HepG2 (cell line): Measurements from ENCODE around the gene IL21R. TPM values are rescaled to one million over a fixed set of nuclear protein-coding genes. Genes with fewer than 3 reads are reported as not detected.

Experiments used
- ATAC-seq: fragments of 200-7000 bp; cut with Tn5 transposase; 3 replicates; pipeline ENCODE4 v1.9.1; 2020; ENCODE audit warnings: mild to moderate bottlenecking, moderate library complexity
- BruUV-seq: library from RNA; stranded (reverse); fragments of 400-500 nt; replicated peaks from 2 replicates; lab custom pipeline; 2021; lab: Mats Ljungman, UMichigan
- CTCF ChIA-PET: fragments of 300-600 bp; formaldehyde crosslinking; extraction: SDS; loops from one replicate; lab custom pipeline; 2021; ENCODE audit warnings: low total read pairs, inconsistent platforms, low intra/inter-chr PET ratio; lab: Yijun Ruan, JAX
- POLR2A ChIA-PET: fragments of 350-600 bp; sonication (Branson Sonifier 250); formaldehyde crosslinking; loops from one replicate; lab custom pipeline; 2020; ENCODE audit warnings: antibody characterized with exemption, inconsistent platforms; lab: Yijun Ruan, JAX
- DNase-seq: peaks from one replicate; pipeline ENCODE4 v3.0.0-alpha.2; 2015; ENCODE audit warnings: low spot score
- FAIRE-seq: peaks from 3 replicates; lab custom pipeline; 2011; peaks lifted over from hg19 to GRCh38; lab: Jason Lieb, UNC
- H2AFZ ChIP-seq: one replicate; pipeline ENCODE4 v1.6.1; 2011; ENCODE audit warnings: low read length, inconsistent platforms
- H3K27ac ChIP-seq: fragments of 300-600 bp; 3 replicates; pipeline ENCODE4 v1.8.0; 2011; ENCODE audit warnings: mixed run types, mild to moderate bottlenecking, mixed read lengths, low read length, inconsistent platforms; ENCODE audit not compliant: insufficient read depth; ENCODE audit errors: extremely low read length
- H3K27me3 ChIP-seq, 2 experiments: fragments of 200-600 bp in 1 of 2; 2 replicates in 1 of 2; 3 replicates in 1 of 2; pipeline versions ENCODE4 v1.6.0 to v1.8.0; 2011; ENCODE audit warnings: low read length in 2 of 2, mild to moderate bottlenecking in 2 of 2, moderate library complexity in 2 of 2, inconsistent platforms in 1 of 2; ENCODE audit not compliant: insufficient read depth in 2 of 2, control insufficient read depth in 1 of 2
- H3K36me3 ChIP-seq, 2 experiments: fragments of 200-600 bp in 1 of 2; replicated peaks in 1 of 2; 2 replicates in 1 of 2; 3 replicates in 1 of 2; pipeline versions ENCODE4 v1.5.1 to v1.8.0; 2011; ENCODE audit warnings: low read length in 2 of 2, inconsistent platforms in 1 of 2; ENCODE audit not compliant: insufficient read depth in 2 of 2, control insufficient read depth in 1 of 2
- H3K4me1 ChIP-seq: 2 replicates; pipeline ENCODE4 v1.5.1; 2012; ENCODE audit warnings: low read length, inconsistent platforms; ENCODE audit not compliant: insufficient read depth
- H3K4me2 ChIP-seq: 2 replicates; pipeline ENCODE4 v1.6.0; 2011; ENCODE audit warnings: low read depth, low read length, inconsistent platforms
- H3K4me3 ChIP-seq, 3 experiments: fragments of 200-600 bp in 1 of 3; sonication (generic), shearing (Covaris generic) in 1 of 3; replicated peaks in 1 of 3; 2 replicates each; pipeline ENCODE4 v1.5.1; 2011 to 2016; ENCODE audit warnings: low read length in 3 of 3, inconsistent platforms in 2 of 3, low read depth in 2 of 3, mild to moderate bottlenecking in 2 of 3, control low read depth in 1 of 3, mixed read lengths in 1 of 3; ENCODE audit not compliant: insufficient read depth in 1 of 3
- H3K79me2 ChIP-seq: one replicate; pipeline ENCODE4 v1.6.1; 2011; ENCODE audit warnings: low read length, inconsistent platforms; ENCODE audit not compliant: insufficient read depth
- H3K9ac ChIP-seq: 2 replicates; pipeline ENCODE4 v1.6.0; 2011; ENCODE audit warnings: mild to moderate bottlenecking, low read depth, low read length, inconsistent platforms; ENCODE audit not compliant: insufficient read depth
- H3K9me3 ChIP-seq: 2 replicates; pipeline ENCODE4 v1.5.1; 2012; ENCODE audit warnings: mild to moderate bottlenecking, low read length
- H4K20me1 ChIP-seq: 2 replicates; pipeline ENCODE4 v1.6.0; 2011; ENCODE audit warnings: inconsistent platforms, mild to moderate bottlenecking, low read length, moderate library complexity; ENCODE audit not compliant: insufficient read depth
- AGO1 ChIP-seq: fragments of 200-400 bp; formaldehyde crosslinking; IDR thresholded peaks from 2 replicates; pipeline ENCODE4 v1.6.1; 2017; ENCODE audit warnings: mild to moderate bottlenecking, low read depth, low read length, moderate library complexity; ENCODE audit not compliant: poor library complexity, severe bottlenecking
- CEBPB ChIP-seq: IDR thresholded peaks from 2 replicates; pipeline ENCODE4 v1.6.1; 2011; ENCODE audit warnings: low read depth, low read length, improper control_type of control experiment, borderline replicate concordance
- CEBPG ChIP-seq: IDR thresholded peaks from 2 replicates; pipeline ENCODE4 v1.6.1; 2016
- NFAT5 ChIP-seq: sonication (generic); formaldehyde crosslinking; IDR thresholded peaks from 2 replicates; pipeline ENCODE4 v1.4.0; 2020; ENCODE audit warnings: missing genetic modification reagents
- NFYB ChIP-seq: sonication (generic); formaldehyde crosslinking; IDR thresholded peaks from 2 replicates; pipeline ENCODE4 v1.4.0; 2020; ENCODE audit warnings: missing genetic modification reagents
- NFYC ChIP-seq: IDR thresholded peaks from 2 replicates; pipeline ENCODE4 v1.6.1; 2016; ENCODE audit warnings: missing genetic modification reagents, missing compliant biosample characterization
- PAF1 ChIP-seq: IDR thresholded peaks from 2 replicates; pipeline ENCODE4 v1.6.1; 2016; ENCODE audit warnings: missing genetic modification reagents, missing compliant biosample characterization
- POLR2AphosphoS5 ChIP-seq: IDR thresholded peaks from 2 replicates; pipeline ENCODE4 v1.6.1; 2012; ENCODE audit warnings: low read depth, low read length
- RCOR2 ChIP-seq: IDR thresholded peaks from 2 replicates; pipeline ENCODE4 v1.6.1; 2016; ENCODE audit warnings: missing biosample characterization, missing genetic modification reagents
- SAP130 ChIP-seq: IDR thresholded peaks from 2 replicates; pipeline ENCODE4 v1.6.1; 2016; ENCODE audit warnings: low read depth
- USF2 ChIP-seq, 2 experiments: sonication (generic) in 1 of 2; formaldehyde crosslinking in 1 of 2; IDR thresholded peaks; 2 replicates each; pipeline versions ENCODE4 v1.5.1 to v1.6.1; 2011 to 2020; ENCODE audit warnings: borderline replicate concordance in 1 of 2, low read depth in 1 of 2, low read length in 1 of 2, mild to moderate bottlenecking in 1 of 2, missing genetic modification reagents in 1 of 2, moderate library complexity in 1 of 2
- ZNF329 ChIP-seq: sonication (generic); formaldehyde crosslinking; IDR thresholded peaks from 2 replicates; pipeline ENCODE4 v1.9.0; 2021; ENCODE audit warnings: low read depth, mild to moderate bottlenecking, missing genetic modification reagents
- ZUFSP ChIP-seq: sonication (generic); formaldehyde crosslinking; IDR thresholded peaks from 2 replicates; pipeline ENCODE4 v1.9.0; 2021; ENCODE audit warnings: missing genetic modification reagents, mild to moderate bottlenecking, borderline replicate concordance
- WGBS: methylation state at CpG from one replicate; pipeline ENCODE4 v1.1.6; 2017; ENCODE audit warnings: low lambda C conversion rate; 5-methylcytosine and 5-hydroxymethylcytosine counted together
- in situ Hi-C: cut with HindIII; loops from 2 replicates; pipeline ENCODE4 v1.10.0; 2017; ENCODE audit warnings: low pct_unique_long_range_greater_than_20kb; ENCODE audit not compliant: extremely low pct_ligation_motif_present
- intact Hi-C: fragments of 100-400 bp; cut with micrococcal nuclease; formaldehyde crosslinking; loops from one replicate; pipeline ENCODE4 v1.10.0; 2022; ENCODE audit not compliant: unreplicated experiment
- polyA plus RNA-seq, 8 experiments: library from polyadenylated mRNA; depleted of rRNA in 3 of 8; stranded (reverse) in 7 of 8; unstranded in 1 of 8; fragments of >200 nt; fragmentation: Illumina TruSeq in 4 of 8; extraction: Trizol in 4 of 8; gene quantifications; 2 replicates each; pipeline versions ENCODE4 v1.2.1 to v1.2.3, GENCODE V29; 2011 to 2016; ENCODE audit warnings: low read depth in 4 of 8, missing spikeins in 1 of 8, mixed read lengths in 1 of 8; ENCODE audit not compliant: insufficient read depth in 1 of 8
- total RNA-seq, 5 experiments: library from RNA; depleted of rRNA; stranded (reverse); fragments of >200 nt; fragmentation: Illumina TruSeq; extraction: Trizol; gene quantifications; 2 replicates each; pipeline ENCODE4 v1.2.3, GENCODE V29; 2016; ENCODE audit warnings: low read depth in 1 of 5

The IL21R gene
- total and polyA plus RNA-seq, 2 of the 13 experiments (the other 11 are each of a cell fraction or from before 2014, with no cell fraction given), result 0.49 to 0.64 TPM

GRCh38 chr16:27426423-27427408, 24.7 kb downstream of the IL21R start:
- DNase-seq, result peak; percentile 60
- Histone ChIP-seq H3K79me2 (no peaks in the 10 kb centered on the region), H3K4me3 (peak overlapping the region in 1 of 3 experiments; percentile 17; a peak in 1 of 6 replicates), H3K4me2 (peak overlapping the region; percentile 30), H3K4me1 (0 out of 2 replicates have a peak, but pooled peaks cover 10% of the 10 kb centered on the region), H2AFZ (no peak overlapping the region), H3K36me3 (no peaks in the 10 kb centered on the region), H3K27me3 (peaks cover 0 to 13% of the 10 kb centered on the region in 2 experiments; a peak in 3 of 5 replicates), H4K20me1 (no peaks in the 10 kb centered on the region), H3K9me3 (peaks cover 14% of the 10 kb centered on the region), H3K27ac (no peak overlapping the region), H3K9ac (no peak overlapping the region)
- BruUV-seq, result no TSS peak
- ATAC-seq, result peak; percentile 94
- 4% methylated on average over 7 of the region's 7 CpGs for WGBS
- FAIRE-seq, result peak; percentile 34
- intact Hi-C loops (no loop called here), in situ Hi-C loops (no loop called here)
- CTCF ChIA-PET, result no interaction called here
- POLR2A ChIA-PET, result no interaction called here
- TF ChIP-seq ZUFSP, result no peak
- TF ChIP-seq PAF1, result no peak
- TF ChIP-seq NFYB (CRISPR knock-in tag), result peak; percentile 47
- 0 out of 2 replicates have a peak, but pooled peaks have one; percentile 39 for TF ChIP-seq NFAT5 (CRISPR knock-in tag)
- peak; percentile 23; the same call in 1 of the 2 replicates for TF ChIP-seq POLR2AphosphoS5
- peak; percentile 83; the same call in 1 of the 2 replicates for TF ChIP-seq CEBPB
- TF ChIP-seq NFYC (CRISPR knock-in tag), result peak; percentile 73
- 0 out of 2 replicates have a peak, but pooled peaks have one; percentile 32 for TF ChIP-seq RCOR2 (CRISPR knock-in tag)
- TF ChIP-seq SAP130 (CRISPR knock-in tag), result 0 out of 2 replicates have a peak, but pooled peaks have one; percentile 15
- no peak for TF ChIP-seq AGO1
- TF ChIP-seq USF2 (IDR thresholded peaks at IDR 0.05; ENCODE audit: low read depth, low read length), result peak; percentile 22; the same call in 1 of the 2 replicates
- TF ChIP-seq USF2 (CRISPR knock-in tag; IDR thresholded peaks at IDR 0.05; ENCODE audit: borderline replicate concordance), result peak; percentile 50; the same call in 1 of the 2 replicates
- TF ChIP-seq ZNF329 (CRISPR knock-in tag), result peak; percentile 99
- peak; percentile 77 for TF ChIP-seq CEBPG (CRISPR knock-in tag)
